Measurements from ENCODE around the gene PYGO2. TPM values are rescaled to one million over a fixed set of nuclear protein-coding genes. Genes with fewer than 3 reads are reported as not detected.

PYGO2 gene
- total RNA-seq, 1 experiment from 2014 or later = 37.4 TPM

DNA sequence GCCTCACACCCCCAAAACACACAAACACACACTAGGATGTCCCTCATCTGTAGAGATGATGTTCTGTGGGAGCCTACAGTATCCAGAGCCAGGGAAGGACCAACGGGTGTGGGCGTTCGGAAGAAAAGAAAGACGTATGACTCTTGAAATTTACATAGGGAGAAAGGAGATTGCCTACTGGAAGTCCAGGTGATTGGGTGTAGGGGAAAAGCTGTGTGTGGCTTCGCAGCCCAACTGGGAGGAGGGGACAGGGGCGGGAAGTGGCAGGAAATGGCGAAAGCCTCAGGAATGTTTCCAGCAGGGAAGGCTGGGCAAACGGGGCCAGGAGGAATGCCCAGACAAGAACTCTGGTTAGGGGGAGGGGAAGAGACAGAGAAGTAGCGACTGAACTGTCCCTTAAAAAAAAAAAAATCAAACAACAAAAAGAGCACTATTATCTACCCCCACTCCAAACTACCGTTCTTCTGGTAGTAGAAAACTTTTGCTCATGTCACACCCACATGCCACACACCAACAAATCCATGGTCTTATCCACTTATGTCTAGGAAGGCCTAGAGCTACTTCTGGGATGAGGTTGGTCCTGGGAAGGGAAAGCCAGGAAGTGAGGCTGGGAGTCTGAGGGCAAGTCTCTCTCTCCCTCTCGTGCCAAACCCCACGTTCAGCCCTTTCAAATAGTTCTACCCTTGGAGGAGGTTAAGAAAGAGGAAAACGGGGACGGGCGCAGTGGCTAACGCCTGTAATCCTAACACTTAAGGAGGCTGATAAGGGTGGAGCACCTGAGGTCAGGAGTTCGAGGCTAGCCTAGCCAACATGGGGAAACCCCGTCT is 11.1 kb upstream of the PYGO2 start (continued):
- TF ChIP-seq, protein P1, sequence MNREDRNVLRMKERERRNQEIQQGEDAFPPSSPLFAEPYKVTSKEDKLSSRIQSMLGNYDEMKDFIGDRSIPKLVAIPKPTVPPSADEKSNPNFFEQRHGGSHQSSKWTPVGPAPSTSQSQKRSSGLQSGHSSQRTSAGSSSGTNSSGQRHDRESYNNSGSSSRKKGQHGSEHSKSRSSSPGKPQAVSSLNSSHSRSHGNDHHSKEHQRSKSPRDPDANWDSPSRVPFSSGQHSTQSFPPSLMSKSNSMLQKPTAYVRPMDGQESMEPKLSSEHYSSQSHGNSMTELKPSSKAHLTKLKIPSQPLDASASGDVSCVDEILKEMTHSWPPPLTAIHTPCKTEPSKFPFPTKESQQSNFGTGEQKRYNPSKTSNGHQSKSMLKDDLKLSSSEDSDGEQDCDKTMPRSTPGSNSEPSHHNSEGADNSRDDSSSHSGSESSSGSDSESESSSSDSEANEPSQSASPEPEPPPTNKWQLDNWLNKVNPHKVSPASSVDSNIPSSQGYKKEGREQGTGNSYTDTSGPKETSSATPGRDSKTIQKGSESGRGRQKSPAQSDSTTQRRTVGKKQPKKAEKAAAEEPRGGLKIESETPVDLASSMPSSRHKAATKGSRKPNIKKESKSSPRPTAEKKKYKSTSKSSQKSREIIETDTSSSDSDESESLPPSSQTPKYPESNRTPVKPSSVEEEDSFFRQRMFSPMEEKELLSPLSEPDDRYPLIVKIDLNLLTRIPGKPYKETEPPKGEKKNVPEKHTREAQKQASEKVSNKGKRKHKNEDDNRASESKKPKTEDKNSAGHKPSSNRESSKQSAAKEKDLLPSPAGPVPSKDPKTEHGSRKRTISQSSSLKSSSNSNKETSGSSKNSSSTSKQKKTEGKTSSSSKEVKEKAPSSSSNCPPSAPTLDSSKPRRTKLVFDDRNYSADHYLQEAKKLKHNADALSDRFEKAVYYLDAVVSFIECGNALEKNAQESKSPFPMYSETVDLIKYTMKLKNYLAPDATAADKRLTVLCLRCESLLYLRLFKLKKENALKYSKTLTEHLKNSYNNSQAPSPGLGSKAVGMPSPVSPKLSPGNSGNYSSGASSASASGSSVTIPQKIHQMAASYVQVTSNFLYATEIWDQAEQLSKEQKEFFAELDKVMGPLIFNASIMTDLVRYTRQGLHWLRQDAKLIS (CRISPR knock-in tag; IDR thresholded peaks at IDR 0.05; ENCODE audit: borderline replicate concordance) = peak; percentile 52; the same call in 1 of the 2 replicates
- TF ChIP-seq, protein P2, sequence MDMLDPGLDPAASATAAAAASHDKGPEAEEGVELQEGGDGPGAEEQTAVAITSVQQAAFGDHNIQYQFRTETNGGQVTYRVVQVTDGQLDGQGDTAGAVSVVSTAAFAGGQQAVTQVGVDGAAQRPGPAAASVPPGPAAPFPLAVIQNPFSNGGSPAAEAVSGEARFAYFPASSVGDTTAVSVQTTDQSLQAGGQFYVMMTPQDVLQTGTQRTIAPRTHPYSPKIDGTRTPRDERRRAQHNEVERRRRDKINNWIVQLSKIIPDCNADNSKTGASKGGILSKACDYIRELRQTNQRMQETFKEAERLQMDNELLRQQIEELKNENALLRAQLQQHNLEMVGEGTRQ (CRISPR knock-in tag; IDR thresholded peaks at IDR 0.05) = no peak
- no peak for TF ChIP-seq MXD4 (CRISPR knock-in tag; IDR thresholded peaks at IDR 0.05; ENCODE audit: borderline replicate concordance)
- no peak for TF ChIP-seq CREM (CRISPR knock-in tag; IDR thresholded peaks at IDR 0.05)
- TF ChIP-seq ZNF423 (CRISPR knock-in tag; IDR thresholded peaks at IDR 0.05) = no peak
- no peak for TF ChIP-seq PRRX2 (CRISPR knock-in tag; IDR thresholded peaks at IDR 0.05)
- TF ChIP-seq, protein P3, sequence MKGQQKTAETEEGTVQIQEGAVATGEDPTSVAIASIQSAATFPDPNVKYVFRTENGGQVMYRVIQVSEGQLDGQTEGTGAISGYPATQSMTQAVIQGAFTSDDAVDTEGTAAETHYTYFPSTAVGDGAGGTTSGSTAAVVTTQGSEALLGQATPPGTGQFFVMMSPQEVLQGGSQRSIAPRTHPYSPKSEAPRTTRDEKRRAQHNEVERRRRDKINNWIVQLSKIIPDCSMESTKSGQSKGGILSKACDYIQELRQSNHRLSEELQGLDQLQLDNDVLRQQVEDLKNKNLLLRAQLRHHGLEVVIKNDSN (CRISPR knock-in tag; IDR thresholded peaks at IDR 0.05) = no peak
- TF ChIP-seq, protein P4, sequence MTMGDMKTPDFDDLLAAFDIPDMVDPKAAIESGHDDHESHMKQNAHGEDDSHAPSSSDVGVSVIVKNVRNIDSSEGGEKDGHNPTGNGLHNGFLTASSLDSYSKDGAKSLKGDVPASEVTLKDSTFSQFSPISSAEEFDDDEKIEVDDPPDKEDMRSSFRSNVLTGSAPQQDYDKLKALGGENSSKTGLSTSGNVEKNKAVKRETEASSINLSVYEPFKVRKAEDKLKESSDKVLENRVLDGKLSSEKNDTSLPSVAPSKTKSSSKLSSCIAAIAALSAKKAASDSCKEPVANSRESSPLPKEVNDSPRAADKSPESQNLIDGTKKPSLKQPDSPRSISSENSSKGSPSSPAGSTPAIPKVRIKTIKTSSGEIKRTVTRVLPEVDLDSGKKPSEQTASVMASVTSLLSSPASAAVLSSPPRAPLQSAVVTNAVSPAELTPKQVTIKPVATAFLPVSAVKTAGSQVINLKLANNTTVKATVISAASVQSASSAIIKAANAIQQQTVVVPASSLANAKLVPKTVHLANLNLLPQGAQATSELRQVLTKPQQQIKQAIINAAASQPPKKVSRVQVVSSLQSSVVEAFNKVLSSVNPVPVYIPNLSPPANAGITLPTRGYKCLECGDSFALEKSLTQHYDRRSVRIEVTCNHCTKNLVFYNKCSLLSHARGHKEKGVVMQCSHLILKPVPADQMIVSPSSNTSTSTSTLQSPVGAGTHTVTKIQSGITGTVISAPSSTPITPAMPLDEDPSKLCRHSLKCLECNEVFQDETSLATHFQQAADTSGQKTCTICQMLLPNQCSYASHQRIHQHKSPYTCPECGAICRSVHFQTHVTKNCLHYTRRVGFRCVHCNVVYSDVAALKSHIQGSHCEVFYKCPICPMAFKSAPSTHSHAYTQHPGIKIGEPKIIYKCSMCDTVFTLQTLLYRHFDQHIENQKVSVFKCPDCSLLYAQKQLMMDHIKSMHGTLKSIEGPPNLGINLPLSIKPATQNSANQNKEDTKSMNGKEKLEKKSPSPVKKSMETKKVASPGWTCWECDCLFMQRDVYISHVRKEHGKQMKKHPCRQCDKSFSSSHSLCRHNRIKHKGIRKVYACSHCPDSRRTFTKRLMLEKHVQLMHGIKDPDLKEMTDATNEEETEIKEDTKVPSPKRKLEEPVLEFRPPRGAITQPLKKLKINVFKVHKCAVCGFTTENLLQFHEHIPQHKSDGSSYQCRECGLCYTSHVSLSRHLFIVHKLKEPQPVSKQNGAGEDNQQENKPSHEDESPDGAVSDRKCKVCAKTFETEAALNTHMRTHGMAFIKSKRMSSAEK (CRISPR knock-in tag; IDR thresholded peaks at IDR 0.05; ENCODE audit: borderline replicate concordance) = no peak
- peak; percentile 75; the same call in 1 of the 2 replicates for TF ChIP-seq SP1 (CRISPR knock-in tag; conservative IDR thresholded peaks at IDR 0.05)
- TF ChIP-seq CREB1 (CRISPR knock-in tag; IDR thresholded peaks at IDR 0.05) = no peak
- no peak for TF ChIP-seq ZNF263 (CRISPR knock-in tag; IDR thresholded peaks at IDR 0.05; ENCODE audit: low read depth)
- TF ChIP-seq FOXP1 (CRISPR knock-in tag; IDR thresholded peaks at IDR 0.05; ENCODE audit: borderline replicate concordance) = no peak
- peak; percentile 59; the same call in 1 of the 2 replicates for TF ChIP-seq GABPB1 (CRISPR knock-in tag; IDR thresholded peaks at IDR 0.05)
- TF ChIP-seq RELA (CRISPR knock-in tag; IDR thresholded peaks at IDR 0.05; ENCODE audit: borderline replicate concordance) = no peak
- TF ChIP-seq, protein P5, sequence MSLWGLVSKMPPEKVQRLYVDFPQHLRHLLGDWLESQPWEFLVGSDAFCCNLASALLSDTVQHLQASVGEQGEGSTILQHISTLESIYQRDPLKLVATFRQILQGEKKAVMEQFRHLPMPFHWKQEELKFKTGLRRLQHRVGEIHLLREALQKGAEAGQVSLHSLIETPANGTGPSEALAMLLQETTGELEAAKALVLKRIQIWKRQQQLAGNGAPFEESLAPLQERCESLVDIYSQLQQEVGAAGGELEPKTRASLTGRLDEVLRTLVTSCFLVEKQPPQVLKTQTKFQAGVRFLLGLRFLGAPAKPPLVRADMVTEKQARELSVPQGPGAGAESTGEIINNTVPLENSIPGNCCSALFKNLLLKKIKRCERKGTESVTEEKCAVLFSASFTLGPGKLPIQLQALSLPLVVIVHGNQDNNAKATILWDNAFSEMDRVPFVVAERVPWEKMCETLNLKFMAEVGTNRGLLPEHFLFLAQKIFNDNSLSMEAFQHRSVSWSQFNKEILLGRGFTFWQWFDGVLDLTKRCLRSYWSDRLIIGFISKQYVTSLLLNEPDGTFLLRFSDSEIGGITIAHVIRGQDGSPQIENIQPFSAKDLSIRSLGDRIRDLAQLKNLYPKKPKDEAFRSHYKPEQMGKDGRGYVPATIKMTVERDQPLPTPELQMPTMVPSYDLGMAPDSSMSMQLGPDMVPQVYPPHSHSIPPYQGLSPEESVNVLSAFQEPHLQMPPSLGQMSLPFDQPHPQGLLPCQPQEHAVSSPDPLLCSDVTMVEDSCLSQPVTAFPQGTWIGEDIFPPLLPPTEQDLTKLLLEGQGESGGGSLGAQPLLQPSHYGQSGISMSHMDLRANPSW (CRISPR knock-in tag; conservative IDR thresholded peaks at IDR 0.05; ENCODE audit: low read depth) = no peak
- TF ChIP-seq JUN (CRISPR knock-in tag; IDR thresholded peaks at IDR 0.05) = no peak
- TF ChIP-seq, protein P6, sequence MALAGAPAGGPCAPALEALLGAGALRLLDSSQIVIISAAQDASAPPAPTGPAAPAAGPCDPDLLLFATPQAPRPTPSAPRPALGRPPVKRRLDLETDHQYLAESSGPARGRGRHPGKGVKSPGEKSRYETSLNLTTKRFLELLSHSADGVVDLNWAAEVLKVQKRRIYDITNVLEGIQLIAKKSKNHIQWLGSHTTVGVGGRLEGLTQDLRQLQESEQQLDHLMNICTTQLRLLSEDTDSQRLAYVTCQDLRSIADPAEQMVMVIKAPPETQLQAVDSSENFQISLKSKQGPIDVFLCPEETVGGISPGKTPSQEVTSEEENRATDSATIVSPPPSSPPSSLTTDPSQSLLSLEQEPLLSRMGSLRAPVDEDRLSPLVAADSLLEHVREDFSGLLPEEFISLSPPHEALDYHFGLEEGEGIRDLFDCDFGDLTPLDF (CRISPR knock-in tag; IDR thresholded peaks at IDR 0.05) = no peak
- no peak for TF ChIP-seq NFYB (CRISPR knock-in tag; conservative IDR thresholded peaks at IDR 0.05; ENCODE audit: low read depth)
- TF ChIP-seq ZNF317 (CRISPR knock-in tag; IDR thresholded peaks at IDR 0.05; ENCODE audit: borderline replicate concordance, low read depth) = no peak
- no peak for TF ChIP-seq ELF4 (CRISPR knock-in tag; IDR thresholded peaks at IDR 0.05; ENCODE audit: low read depth)
- TF ChIP-seq IRF2 (CRISPR knock-in tag; IDR thresholded peaks at IDR 0.05; ENCODE audit: borderline replicate concordance, low read depth) = no peak
- TF ChIP-seq HMGA2 (CRISPR knock-in tag; IDR thresholded peaks at IDR 0.05) = no peak
- TF ChIP-seq, protein P7, sequence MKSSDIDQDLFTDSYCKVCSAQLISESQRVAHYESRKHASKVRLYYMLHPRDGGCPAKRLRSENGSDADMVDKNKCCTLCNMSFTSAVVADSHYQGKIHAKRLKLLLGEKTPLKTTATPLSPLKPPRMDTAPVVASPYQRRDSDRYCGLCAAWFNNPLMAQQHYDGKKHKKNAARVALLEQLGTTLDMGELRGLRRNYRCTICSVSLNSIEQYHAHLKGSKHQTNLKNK (CRISPR knock-in tag; IDR thresholded peaks at IDR 0.05) = no peak

Data from WTC11 (cell line).